AML-193 (cell line): Measurements from ENCODE around the gene FGFR3.

Source experiments
- DNase-seq, 2 experiments: peaks; one replicate each; lab custom pipeline; 2025; lab: John Stamatoyannopoulos, UW

The FGFR3 gene

DNA sequence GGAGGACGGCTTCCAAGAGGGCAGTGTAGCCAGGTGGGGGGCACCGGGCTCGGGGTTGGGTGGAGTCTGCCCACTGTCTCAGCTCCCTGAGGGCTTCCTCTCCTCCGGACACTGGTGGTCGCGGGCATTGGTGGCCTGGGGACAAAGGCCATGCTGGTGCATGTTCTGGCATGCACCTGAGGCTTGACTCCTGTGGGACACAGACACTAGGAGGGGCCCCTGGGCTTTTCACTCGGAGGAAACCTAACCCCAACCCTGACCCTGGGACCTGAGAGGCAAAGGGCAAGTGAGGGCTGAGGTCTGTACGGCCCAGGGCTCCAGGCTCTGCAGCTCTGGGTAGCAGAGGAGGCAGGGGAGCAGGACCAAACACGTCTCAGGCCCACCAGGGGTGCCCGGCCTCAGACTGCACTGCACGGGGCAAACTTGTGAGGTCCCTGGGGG, 22.3 kb upstream of the FGFR3 start:
- no peak for DNase-seq

DNA sequence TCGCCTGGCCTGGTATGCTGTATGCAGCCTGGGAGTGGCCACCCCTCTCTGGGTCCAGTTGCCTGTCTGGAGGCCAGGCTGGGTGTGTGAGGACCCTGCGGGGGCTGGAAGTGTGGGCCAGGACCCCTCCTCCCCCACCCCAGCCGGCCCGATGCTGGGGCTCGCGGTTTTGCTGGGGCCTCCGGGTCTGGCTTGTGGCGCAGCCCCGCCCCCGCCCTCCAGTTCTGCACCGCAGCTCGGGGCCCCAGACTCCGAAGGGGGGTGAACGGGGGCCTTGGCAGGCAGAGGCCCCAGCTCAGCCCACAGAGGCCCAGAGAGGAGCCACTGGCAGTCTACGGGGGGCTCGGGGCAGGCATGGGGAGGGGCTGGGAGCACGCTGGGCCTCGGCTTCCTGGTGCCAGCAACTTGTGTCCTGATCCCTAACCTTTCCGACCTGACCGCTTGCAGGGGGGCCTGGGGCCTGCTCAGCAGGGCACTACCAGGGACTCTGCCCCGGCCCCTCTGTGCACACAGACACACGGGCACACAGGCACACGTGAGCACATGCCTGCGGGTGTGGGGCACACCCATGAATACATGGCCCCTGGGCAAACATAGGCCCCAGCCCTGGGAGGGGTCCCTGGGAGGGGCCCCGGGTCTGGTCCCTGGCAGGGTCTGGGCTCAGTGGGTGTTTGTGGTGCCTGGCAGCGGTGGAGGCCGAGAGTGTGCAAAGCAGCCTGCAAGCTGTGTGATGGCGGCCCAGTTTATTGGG, 21.4 kb upstream of the FGFR3 start:
- no peak for DNase-seq

DNA sequence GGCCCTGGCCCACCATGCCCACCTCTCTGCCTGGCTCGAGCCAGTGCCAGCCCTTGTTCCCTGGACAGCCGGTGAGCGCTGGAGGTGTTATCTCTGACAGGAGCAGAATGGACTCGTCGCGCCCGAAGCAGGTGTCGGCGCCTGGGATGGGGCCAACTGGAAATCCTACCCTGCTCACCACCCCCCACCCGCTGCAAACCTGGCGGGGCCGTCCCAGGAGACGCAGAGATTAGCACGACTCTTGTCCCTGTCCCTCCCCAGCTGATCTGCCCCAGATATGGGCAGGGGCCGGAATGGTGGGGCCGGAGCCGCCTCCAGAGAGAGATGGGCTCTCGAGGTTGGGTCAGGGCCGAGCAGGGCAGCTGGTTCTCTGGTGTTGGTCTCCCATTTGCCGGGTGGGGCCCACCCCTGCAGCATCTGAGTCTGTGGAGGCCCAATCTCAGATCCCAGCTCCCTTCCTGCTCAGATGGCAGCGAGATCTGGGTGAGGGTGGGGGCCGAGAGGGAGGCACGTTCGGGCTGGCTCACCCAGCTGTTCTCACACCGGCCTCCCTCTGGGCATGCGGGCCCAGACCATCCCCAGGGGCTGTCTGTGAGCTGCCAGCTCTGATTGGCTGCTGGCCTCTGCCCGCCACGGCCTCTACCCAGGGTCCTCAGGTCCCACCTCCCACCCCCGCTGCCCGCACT, 20.1 kb upstream of the FGFR3 start:
- no peak for DNase-seq

DNA sequence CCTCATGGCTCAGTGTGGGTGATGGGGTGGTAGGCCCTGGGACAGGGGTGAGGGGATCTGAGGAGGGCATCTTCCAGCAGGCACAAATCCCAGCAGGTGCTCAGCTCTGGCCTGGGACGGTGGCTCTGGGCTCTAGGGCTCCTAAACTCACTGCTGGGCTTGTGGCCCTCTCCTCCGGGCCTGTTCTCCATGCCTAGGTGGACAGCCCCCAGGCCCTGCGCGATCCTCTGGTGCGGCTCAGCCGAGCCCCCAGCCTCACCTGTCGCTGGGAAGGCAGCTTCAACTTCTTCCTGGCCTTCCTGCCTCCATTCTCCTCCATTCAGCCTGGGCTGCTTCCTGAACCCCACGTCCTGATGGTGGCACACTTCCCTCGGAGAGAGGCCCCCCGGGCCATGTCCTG, 19.3 kb upstream of the FGFR3 start:
- DNase-seq: no peak

DNA sequence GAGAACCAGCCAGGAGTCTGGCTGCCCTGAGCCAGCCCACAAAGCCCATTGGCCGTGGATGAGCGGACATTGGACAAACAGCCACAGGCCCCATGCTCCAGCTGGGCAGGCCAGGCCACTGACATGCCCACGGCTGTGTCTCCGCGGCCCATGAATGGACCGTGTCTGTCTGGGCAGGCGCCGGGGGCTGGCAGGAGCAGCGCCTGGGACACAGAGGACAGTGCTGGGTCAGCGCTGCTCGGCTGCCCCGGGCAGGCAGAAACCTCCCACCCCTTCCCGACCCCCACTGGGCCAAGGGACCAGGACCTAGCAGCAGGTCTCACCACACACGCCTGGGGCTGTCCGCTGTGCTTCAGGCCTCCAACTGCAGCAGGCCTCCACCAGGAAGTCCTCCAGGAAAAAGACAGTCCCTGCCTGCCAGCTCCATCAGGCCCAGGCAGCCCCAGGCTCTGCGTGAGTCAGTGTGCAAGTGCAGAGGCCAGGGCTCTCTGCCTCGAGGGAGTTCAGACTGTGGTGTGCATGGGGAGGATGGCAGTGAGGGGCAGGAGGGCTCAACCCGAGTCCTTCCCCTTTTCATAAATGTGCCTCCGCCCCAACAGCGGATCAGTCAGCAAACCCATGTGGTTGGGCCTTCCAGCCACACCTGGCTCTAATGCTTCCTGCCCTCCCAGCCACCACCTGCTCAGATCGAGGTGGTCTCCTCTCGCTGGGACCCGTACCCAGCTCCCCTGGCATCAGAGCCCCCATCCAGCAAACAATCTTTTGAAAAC, 17.2 kb upstream of the FGFR3 start:
- DNase-seq: no peak

DNA sequence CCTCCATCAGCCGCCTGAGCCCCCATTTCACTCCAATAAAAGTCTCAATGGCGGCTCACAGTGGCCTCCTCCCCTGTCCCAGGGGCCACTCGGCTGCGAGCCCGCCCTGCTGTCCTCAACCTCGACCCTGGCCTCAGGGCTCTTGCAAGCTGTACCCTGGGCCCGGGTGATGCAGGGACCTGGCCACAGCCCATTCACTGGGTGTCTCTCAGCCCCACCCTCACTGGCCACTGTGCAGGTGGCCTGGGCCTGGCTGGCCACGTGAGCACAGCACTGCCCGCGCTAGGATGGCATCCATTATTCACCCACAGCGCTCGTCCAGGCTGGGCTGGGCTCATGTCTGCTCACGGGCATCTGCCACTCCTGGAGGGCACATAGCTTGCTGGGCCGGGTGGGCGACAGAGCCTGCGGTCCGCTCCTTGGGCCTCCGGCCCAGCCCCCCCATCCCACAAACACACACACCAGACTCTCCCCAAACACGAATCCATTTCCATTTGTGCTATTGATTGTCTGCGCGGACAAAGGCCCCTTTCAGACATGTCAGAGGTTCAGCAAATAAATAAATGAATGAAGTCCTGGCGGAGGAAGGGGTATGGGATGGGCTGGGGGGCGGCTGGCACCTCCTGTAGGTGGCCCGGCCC, 16.5 kb upstream of the FGFR3 start:
- DNase-seq: no peak

DNA sequence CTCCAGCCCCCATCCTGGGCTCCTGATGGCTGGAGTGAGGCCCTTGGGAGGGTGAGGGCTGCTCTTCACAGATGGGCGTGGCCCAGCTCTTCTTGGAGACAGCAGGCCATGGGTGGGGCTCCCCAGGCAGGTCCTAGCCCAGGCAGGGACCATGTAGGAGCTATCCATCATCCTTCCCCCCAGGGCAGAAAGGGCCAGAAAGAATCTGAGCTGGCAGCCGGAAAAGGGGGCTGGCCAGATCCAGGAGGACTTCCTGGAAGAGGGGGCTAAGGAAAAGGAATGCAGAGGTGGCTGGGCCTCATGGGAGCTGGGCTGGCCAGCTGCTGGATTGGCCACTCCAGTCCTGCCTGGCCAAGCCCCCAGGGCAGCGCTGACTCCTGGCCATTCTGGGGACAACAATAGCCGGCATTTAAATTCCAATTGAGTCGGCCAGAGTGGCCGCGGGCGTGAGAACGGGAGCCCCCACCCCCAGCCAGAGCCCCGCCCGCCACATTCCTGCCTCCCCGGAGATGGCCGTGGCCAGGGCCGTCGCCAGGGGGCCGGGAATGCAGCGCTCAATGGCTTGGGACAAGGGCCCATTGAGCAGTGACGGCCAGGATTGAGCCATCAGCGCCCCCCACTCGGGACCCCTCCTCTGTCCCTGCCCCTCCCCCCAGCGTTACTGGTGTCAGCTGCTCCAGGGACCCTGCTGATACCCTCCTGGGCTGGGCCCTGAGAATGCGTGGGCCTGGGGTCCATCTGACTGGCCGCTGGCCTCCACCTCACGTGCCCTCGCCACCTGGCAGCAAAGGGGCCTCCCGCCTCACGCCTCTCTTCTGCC, 15.1 kb upstream of the FGFR3 start:
- no peak for DNase-seq

DNA sequence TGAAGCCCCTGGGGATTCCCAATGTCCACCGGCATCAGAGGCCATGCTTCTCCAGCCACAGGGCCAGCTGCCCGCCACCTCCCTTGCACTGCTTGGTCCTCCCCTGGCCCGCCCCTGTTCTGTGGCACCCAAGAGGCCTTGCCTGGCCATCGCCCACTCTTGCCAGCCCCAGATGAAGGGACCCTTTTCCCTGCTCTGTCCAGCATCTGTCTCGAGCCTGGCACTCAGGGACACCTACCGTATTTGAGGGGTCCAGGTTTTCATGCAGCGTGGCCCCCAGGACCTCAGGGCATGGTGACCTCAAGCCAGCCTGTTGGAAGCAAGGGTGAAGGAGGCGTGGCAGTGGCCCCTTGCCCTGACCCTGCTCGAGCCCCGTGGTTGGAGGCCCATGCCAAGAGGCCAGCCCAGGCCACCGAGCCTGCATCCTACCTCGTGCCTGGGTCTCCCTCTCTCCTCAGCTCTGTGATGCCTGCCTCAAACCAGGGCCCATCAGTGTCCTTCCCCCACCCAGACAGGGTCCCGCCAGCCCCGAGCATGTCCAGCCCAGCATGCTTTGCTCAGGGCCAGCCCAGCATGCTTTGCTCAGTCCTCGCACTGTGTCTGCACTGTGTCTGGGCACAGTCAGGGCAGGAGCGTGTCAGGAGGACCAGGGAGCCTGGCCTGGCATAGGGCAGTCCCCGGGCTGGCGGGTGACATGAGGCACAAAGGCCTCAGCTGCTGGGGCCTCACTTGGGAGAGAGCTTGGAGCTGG, 14.3 kb upstream of the FGFR3 start:
- DNase-seq: no peak

DNA sequence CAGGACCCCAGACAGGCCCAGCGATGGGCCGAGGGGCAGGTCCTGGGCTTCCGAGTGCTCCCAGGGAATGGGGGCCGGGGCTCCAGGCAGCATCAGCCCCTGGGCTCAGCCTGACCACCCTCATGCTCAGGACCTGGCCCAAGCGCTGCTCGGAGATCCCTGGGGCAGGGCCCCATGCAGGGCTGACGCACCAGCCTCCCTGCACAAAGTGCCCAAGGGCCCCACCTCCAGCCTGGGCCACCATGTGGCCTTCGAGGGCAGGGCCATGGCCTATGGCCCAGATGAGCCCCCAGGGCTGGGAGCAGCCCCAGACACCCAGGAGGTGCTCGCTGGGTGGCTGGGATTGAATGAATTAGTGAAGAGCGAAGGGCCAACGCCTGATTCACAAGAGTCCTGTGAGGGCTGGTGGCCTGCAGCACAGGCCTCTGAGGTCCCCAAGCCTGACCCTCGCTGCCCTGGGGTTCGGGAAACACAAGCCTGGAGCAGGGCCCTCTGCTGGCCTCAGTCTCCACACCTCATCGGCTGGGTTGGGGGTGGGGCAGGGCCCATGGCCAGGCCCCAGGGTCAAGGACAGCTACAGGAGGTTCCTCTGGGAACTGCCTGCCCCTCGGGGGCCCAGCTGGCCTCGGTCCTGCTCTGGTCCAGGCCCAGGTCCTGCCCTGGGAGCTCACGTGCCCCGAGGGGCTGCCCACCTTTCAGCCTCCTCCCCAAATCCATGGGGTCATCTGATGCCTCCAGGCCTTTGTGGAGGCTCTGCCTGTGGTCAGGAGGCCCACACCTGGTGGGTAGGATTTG, 13.3 kb upstream of the FGFR3 start:
- DNase-seq: no peak

DNA sequence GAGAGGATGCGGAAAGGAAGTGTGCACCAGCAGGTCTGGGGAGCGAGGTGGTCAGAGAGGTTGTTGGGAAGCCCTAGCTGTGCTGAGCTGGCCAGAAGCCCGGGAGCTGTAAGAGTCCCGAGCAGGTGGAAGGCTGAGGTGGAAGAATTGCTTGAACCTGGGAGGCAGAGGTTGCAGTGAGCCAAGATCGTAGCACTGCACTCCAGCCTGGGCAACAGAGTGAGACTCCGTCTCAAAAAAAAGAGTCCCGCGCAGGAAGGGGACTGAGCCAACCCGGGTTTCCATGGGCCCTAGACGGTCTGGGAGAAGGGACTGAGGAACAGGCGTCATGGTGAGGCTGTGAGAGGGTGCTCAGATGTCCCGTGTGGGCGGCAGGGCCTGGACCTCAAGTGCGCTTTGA, 12.7 kb upstream of the FGFR3 start:
- DNase-seq: no peak

DNA sequence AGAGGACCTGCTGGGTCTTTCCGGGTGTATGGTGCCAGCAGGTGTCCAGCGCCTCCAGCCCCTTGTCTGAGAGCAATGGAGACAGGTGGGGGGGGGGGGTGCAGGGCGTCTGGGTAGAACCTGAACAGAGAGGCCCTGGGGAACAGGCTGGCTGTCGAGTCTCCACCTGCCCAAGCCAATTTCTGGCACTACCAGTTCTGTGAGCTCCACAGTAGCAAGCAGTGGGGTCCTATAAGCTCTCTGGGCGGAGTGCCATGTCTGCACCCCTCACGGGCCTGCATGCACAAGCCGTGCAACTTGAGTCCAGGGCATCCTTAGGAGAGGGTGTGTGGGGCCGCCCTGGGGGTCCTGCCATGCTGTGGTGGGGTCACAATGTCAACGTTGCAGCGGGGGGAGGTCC, 10.1 kb upstream of the FGFR3 start:
- DNase-seq: no peak

DNA sequence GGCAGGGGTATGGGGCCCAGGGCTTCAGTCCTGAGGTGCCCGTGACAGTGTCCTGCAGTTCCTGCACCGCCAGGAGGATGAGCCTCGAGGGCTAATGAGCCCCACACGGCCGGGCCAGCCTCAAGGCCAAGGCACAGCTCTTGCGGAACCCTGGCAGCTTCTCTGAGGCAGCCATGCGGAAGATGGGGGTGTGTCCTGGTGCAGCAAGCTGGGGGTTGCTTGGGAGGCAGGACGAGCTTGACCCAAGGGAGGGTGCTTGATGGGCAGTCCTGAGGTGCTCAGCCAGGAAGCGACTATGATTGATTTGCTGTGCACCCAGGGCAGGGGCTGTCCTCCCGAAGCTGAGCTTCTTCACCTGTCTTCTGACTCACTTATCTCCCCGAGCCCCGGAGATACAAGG, 9.1 kb upstream of the FGFR3 start:
- no peak for DNase-seq

DNA sequence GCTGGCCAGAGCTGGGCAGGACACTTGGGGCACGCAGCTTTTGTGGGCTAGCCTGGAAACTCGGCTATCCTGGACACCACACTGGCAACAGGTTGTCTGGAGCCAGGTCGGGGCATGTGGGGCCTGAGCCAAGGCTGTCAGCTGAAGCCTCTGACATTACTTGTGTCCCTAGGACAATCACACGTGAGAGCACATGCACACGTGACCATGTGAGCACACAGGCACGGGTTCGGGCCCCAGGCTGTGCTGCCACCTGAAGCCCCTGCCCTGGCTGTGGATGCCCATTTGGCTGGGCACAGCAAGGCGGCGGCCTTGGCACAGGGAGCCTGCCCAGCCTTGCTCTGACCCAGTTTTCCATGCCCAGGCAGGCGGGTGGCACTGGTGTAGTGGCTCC, 8.7 kb upstream of the FGFR3 start:
- DNase-seq: no peak

DNA sequence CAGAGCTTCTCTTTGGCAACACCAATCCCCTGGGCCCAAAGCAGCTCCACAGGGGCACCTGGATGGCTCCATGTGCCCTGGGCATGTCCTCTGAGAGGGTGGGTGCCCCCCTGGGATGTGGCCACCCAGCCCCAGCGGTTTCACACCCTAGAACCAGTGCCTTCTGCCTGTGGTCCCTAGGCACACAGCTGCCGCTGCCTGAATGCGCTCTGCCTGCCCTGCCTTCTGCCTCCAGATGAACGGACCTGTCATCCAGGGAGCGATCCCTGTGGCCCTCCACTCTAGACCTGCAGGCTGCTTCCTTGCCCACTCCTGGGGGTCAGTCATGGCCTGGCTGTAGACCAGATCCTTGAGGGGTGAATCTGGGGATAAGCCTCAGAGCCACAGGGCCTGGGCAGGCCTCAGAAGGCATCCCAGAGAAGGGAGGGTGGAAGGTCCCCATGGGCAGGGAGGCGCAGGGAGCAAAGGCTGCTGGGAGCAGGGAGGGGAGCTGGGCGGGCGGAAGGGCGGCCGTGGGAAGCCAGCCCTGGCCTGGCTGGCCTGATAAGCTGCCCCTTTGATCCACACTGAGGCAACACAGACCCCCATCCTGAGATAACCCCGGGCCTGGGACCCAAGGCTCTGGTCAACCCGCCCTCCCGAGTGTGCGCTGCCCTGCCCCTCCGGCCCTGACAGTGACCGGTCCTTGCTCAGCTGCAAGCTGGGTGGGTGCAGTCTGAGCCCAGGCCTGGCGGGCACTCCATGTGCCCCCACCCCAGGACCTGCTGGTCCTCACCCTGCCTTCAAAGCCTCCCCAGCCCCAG, 8.1 kb upstream of the FGFR3 start:
- no peak for DNase-seq

DNA sequence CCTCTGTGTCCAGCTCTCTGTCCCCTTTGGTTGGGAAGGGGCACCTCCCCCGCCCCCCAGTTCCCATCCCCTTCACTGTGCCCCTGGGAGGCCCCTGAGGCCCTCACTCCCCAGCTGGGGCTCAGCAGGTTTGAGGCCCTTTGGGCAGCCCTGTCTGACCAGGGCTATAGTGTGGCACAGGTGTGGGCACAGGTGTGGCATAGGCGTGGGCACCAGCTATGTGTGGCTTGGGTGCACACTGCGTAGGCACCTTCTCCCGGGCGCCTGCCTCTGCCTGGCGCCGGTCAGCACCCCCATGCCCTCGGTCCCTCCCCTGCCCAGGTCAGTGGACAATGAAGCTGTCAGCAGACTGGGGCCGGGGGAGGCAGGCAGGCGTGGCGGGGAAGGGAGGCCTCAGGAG, 7.5 kb upstream of the FGFR3 start:
- DNase-seq: no peak

DNA sequence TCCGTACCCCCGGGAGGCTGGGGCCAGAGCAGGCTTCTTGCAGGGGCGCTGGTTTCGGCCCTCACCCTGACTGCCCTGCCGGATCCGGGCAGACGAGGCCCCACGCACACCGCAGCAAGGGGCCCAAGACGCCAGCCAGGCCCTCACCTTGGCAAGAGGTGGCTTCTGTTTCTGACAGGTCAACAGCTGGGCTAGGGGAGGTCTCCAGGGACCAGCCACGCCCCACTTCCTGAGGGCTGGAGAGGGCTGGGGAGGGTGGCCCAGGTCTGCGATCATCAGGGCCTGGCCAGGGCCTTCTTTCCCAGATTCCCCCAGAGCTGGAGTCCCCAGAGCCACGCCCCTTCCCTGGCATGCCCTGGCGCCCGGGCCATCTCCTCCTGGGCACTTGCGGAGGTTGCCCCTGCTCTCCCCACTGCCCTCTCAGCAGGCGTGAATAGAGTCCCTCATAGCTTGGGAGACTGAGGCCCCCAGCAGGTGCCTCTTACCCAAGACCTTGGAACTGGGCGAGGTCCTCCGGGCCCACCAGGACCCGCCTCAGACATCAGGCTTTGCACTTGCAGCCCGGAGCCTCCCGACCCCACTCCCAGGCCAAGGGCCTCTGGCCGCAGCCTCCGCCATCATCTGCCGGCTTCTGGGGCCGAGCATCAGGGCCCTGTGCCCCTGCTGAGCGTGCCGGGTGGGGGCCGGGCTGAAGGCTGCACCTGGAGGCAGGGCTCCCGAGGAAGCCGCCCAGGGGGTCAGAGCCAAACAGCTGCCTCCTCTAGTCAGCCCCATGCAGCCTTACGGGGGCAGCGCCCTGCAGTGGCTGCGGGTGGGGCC, 6.3 kb upstream of the FGFR3 start:
- DNase-seq: no peak

DNA sequence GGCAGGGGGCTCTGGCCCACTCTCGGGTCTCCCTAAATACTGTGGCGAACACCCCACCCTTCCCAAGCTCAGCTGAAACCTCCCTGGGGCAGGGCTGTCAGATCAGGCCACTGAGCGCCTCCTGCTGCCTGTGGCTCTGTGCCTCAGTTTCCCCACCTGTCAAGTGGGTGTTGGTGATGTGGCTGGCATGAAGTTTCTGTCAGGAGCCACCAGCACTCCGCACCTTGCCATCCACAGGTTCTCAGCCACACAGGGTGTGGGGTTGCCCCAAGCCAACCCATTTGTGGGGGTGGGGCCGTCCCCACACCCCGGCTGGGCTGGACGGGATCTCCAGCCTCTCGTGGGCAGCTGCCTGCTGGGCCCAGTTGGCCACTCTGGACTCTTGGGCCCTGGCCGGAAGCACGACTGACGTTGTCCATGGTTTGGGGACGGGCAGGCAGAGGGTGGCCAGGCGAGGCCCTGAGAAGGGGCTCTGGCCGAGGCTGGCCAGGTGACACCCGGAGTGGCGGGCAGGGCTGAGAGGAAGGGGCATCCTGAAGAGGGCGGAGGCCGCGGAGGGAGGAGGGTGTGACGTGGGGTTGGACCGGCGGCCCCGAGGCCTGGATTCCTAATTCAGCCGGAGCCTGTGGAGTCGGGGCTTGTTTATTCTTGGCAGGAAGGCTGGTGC, 5.5 kb upstream of the FGFR3 start:
- DNase-seq: no peak
